Measurements from ENCODE around the gene GOLPH3. TPM values are rescaled to one million over a fixed set of nuclear protein-coding genes. Genes with fewer than 3 reads are reported as not detected.

Gene GOLPH3
- total RNA-seq, 1 experiment from 2014 or later = 69.2 TPM

GRCh38 chr5:32095261-32095671 is 78.9 kb downstream of the GOLPH3 start:
- Histone ChIP-seq H3K27ac (ENCODE audit: low read depth, low read length) (no peak overlapping the region), H3K4me3 (replicated peaks in 1 of 2; ENCODE audit: low read depth in 1 of 2, low read length in 2 of 2) (no peak overlapping the region), H2AFZ (ENCODE audit: low read depth, low read length, poor library complexity, severe bottlenecking) (no peak overlapping the region), H4K20me1 (ENCODE audit: insufficient read depth) (no peaks in the 10 kb centered on the region), H3K4me1 (ENCODE audit: control insufficient read depth in 1 of 2, insufficient read depth in 2 of 2, low read length in 2 of 2) (no peaks in the 10 kb centered on the region), H3K36me3 (ENCODE audit: control insufficient read depth in 1 of 2, insufficient read depth in 2 of 2, low read length in 2 of 2) (no peaks in the 10 kb centered on the region; a peak in 1 of 4 replicates), H3K4me2 (ENCODE audit: low read length) (no peak overlapping the region), H3K79me2 (ENCODE audit: insufficient read depth, low read length) (no peaks in the 10 kb centered on the region), H3K9ac (ENCODE audit: low read length) (no peak overlapping the region), H3K9me3 (ENCODE audit: control insufficient read depth in 1 of 2, insufficient read depth in 1 of 2, low read depth in 1 of 2, low read length in 2 of 2) (no peaks in the 10 kb centered on the region), H3K27me3 (ENCODE audit: insufficient read depth, low read length) (no peaks in the 10 kb centered on the region), H3K9me2 (ENCODE audit: insufficient read depth) (no peaks in the 10 kb centered on the region)
- TF ChIP-seq ZNF274 (IDR thresholded peaks at IDR 0.05; ENCODE audit: low read depth, low read length) = no peak
- TF ChIP-seq EGR1 (IDR thresholded peaks at IDR 0.05; ENCODE audit: low read depth) = no peak
- TF ChIP-seq SIN3A (IDR thresholded peaks at IDR 0.05; ENCODE audit: low read depth) = no peak
- no peak for TF ChIP-seq EZH2 (IDR thresholded peaks at IDR 0.05)
- TF ChIP-seq CEBPB (IDR thresholded peaks at IDR 0.05; ENCODE audit: low read depth) = no peak
- TF ChIP-seq SP1 (IDR thresholded peaks at IDR 0.05; ENCODE audit: low read depth) = no peak
- TF ChIP-seq CTCF (IDR thresholded peaks at IDR 0.05 in 2 of 3, conservative IDR thresholded peaks at IDR 0.05 in 1 of 3; ENCODE audit: borderline replicate concordance in 1 of 3, insufficient read depth in 1 of 3, low read depth in 2 of 3, low read length in 2 of 3) = no peak
- no peak for TF ChIP-seq REST (IDR thresholded peaks at IDR 0.05; ENCODE audit: low read depth)
- TF ChIP-seq MAX (IDR thresholded peaks at IDR 0.05) = no peak
- no peak for TF ChIP-seq FOSL1 (IDR thresholded peaks at IDR 0.05; ENCODE audit: low read depth)
- TF ChIP-seq EZH2phosphoT487 (IDR thresholded peaks at IDR 0.05; ENCODE audit: borderline replicate concordance) = no peak
- no peak for TF ChIP-seq YY1 (IDR thresholded peaks at IDR 0.05; ENCODE audit: extremely low read depth, insufficient replicate concordance, low read depth, low read length)
- intact Hi-C loops (cut with micrococcal nuclease) = no loop called here
- ATAC-seq (no peak), DNase-seq (ENCODE audit: low read depth, low spot score) (no peak)
- ChIA-PET CTCF (no interaction called here), POLR2A (no interaction called here), RAD21 (ENCODE audit: low non-redundant PET in 1 of 2, low total read pairs in 2 of 2, uncharacterized antibody in 2 of 2, unreplicated experiment in 2 of 2) (no interaction called here)
- BruUV-seq (replicated peaks) = no TSS peak

Data from HCT116 (cell line).